ENCODE data around the gene GPR55.

GPR55 gene

GRCh38 chr2:230909841-230910545 is 15.0 kb downstream of the GPR55 start:
- TF ChIP-seq, protein P1, sequence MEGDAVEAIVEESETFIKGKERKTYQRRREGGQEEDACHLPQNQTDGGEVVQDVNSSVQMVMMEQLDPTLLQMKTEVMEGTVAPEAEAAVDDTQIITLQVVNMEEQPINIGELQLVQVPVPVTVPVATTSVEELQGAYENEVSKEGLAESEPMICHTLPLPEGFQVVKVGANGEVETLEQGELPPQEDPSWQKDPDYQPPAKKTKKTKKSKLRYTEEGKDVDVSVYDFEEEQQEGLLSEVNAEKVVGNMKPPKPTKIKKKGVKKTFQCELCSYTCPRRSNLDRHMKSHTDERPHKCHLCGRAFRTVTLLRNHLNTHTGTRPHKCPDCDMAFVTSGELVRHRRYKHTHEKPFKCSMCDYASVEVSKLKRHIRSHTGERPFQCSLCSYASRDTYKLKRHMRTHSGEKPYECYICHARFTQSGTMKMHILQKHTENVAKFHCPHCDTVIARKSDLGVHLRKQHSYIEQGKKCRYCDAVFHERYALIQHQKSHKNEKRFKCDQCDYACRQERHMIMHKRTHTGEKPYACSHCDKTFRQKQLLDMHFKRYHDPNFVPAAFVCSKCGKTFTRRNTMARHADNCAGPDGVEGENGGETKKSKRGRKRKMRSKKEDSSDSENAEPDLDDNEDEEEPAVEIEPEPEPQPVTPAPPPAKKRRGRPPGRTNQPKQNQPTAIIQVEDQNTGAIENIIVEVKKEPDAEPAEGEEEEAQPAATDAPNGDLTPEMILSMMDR (IDR thresholded peaks at IDR 0.05; ENCODE audit: low read depth, low read length, missing control alignments): no peak
- DNase-seq (ENCODE audit: low read depth): no peak
- H3K4me3 ChIP-seq (ENCODE audit: low read depth, low read length): no peak overlapping the region

- no peak overlapping the region for H3K4me3 ChIP-seq (ENCODE audit: low read depth, low read length)
- DNase-seq (ENCODE audit: low read depth): no peak
- TF ChIP-seq, protein P1 (IDR thresholded peaks at IDR 0.05; ENCODE audit: low read depth, low read length, missing control alignments): no peak
Measured at GRCh38 chr2:230908595-230909191, 16.3 kb downstream of the GPR55 start.

- no peak for DNase-seq (ENCODE audit: low read depth)
Measured at GRCh38 chr2:230908092-230908594, 16.9 kb downstream of the GPR55 start.

DNA sequence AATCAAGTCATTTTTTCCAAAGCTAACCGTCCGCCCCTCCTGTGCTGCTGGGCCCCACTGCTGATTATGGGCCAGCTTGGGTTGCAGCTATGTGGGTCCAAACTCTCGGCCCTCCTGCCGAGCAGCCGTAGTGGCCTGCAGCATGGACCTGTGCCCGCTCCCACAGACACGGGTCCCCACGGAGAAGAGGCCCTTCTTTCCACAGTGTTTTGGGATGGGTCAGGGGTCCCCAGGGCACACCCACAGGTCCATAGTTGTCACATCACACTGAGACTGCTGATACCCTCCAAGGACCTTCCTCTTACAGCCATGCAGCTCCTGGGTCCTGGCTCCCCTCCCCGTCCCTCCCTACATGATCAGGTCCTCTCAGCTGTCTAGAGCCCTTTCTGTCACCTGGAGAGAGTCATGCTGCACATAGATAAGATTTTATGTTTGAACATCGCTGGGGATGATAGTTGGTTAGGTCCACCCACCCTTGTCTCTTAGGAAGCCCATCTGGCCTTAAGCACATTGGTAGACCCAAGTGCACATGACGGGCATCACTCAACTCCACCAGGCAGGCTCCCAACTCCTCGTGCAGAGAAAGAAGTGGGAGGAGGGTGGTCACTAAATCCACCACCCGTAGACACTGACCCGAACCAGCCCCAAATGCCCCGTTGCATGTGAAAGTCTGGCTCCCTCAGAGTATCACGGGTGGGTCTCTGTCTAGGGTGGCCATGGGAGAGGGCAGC is 17.5 kb downstream of the GPR55 start:
- TF ChIP-seq, protein P1 (IDR thresholded peaks at IDR 0.05; ENCODE audit: low read depth, low read length, missing control alignments): no peak
- H3K4me3 ChIP-seq (ENCODE audit: low read depth, low read length): no peak overlapping the region
- no peak for DNase-seq (ENCODE audit: low read depth)

More at GRCh38 chr2:230908092-230908594, 16.9 kb downstream of the GPR55 start:
- H3K4me3 ChIP-seq (ENCODE audit: low read depth, low read length): no peak overlapping the region
- TF ChIP-seq, protein P1 (IDR thresholded peaks at IDR 0.05; ENCODE audit: low read depth, low read length, missing control alignments): no peak

DNA sequence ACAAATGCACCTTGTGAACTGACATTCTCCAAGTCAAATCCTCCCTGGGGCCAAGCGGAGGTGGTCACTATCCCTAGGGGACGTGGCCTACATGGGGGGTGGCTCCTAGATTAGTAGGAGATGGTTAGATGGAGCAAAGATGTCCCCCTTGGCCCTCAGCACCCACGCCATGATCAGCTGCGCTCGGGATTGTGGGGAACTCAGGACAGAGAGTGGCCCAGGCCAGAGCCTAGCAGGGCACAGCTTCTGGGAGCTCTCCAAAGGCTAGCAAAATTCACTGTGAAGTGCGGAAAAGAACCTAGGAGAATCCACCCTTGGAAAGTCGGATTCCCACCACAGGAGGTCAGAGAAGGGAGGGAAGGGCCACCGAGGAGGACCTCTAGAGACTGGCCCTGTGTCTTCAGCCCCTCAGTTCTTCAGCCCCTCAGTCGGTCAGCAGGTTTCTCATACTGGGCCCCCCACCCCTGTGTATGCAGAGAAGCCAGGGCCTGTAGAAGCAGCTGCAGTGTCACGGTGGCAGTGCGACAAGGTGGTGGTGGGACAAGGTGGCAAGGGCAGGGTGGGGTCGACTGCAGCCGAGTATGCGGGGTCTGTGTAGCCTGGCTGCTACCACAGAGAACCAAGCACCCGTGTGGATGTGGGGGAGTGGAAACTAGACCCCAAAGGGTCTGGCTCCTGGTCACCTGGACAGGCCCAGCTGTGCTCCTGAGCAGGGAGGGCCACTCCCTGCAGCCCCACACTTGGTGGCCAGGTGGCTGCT is 18.4 kb downstream of the GPR55 start:
- TF ChIP-seq, protein P1 (IDR thresholded peaks at IDR 0.05; ENCODE audit: low read depth, low read length, missing control alignments): no peak
- no peak for DNase-seq (ENCODE audit: low read depth)
- no peak overlapping the region for H3K4me3 ChIP-seq (ENCODE audit: low read depth, low read length)

All from GM12864 (cell line).